COR-L47 (cell line): Measurements from ENCODE around the gene EID2B.
A peak's percentile ranks its signal among the peaks of the same experiment; 100 is the strongest.

Experiments
- DNase-seq: peaks from one replicate; lab custom pipeline; 2025; lab: John Stamatoyannopoulos, UW

The EID2B gene

GRCh38 chr19:39498798-39499642 is 33.6 kb downstream of the EID2B start, which contains the start of gene DLL3:
Gene DLL3, plus strand, starts transcription at chr19:39498947. Its CDS starts 28 bp downstream, at chr19:39498975.
- peak; percentile 55 for DNase-seq

GRCh38 chr19:39497996-39498797 is 34.5 kb downstream of the EID2B start:
- DNase-seq, result peak; percentile 88

GRCh38 chr19:39497701-39497995 is 35.0 kb downstream of the EID2B start:
- DNase-seq, result no peak

- no peak for DNase-seq
Measured at GRCh38 chr19:39496063-39496462, 36.6 kb downstream of the EID2B start.

- DNase-seq, result no peak
Measured at GRCh38 chr19:39494661-39495060, 38.0 kb downstream of the EID2B start.

- no peak for DNase-seq
Measured at GRCh38 chr19:39492788-39493187, 39.9 kb downstream of the EID2B start.

GRCh38 chr19:39492225-39492624 is 40.4 kb downstream of the EID2B start:
- no peak for DNase-seq

GRCh38 chr19:39489756-39490155 is 42.9 kb downstream of the EID2B start:
- DNase-seq, result no peak

- DNase-seq, result no peak
Measured at GRCh38 chr19:39483141-39483540, 49.5 kb downstream of the EID2B start.

GRCh38 chr19:39481676-39482075 is 51.0 kb downstream of the EID2B start:
- DNase-seq, result no peak

GRCh38 chr19:39481229-39481545 is 51.5 kb downstream of the EID2B start:
- DNase-seq, result no peak
